KOPT-K1 (cell line): Measurements from ENCODE around the gene BRD9.
A peak's percentile ranks its signal among the peaks of the same experiment; 100 is the strongest.
"Not testable (repeated sequence)": the region's sequence is repeated elsewhere in the genome, so short reads cannot be mapped to it uniquely, and the experiment has no call there.

ENCODE experiments used
- H3K27ac ChIP-seq: fragments of 200-600 bp; sonication (generic); 2 replicates; pipeline ENCODE4 v1.5.1; 2016; ENCODE audit warnings: antibody characterized with exemption, mild to moderate bottlenecking, low read depth, low read length; ENCODE audit not compliant: poor library complexity, severe bottlenecking
- H3K36me3 ChIP-seq: fragments of 200-600 bp; sonication (generic); 2 replicates; pipeline ENCODE4 v1.5.1; 2017; ENCODE audit warnings: antibody characterized with exemption, mild to moderate bottlenecking, low read length, moderate library complexity; ENCODE audit not compliant: insufficient read depth
- H3K9me3 ChIP-seq: fragments of 200-600 bp; sonication (generic); 2 replicates; pipeline ENCODE4 v1.5.1; 2017; ENCODE audit warnings: antibody characterized with exemption, low read length, mild to moderate bottlenecking; ENCODE audit not compliant: insufficient read depth, poor library complexity, severe bottlenecking

The BRD9 gene

DNA sequence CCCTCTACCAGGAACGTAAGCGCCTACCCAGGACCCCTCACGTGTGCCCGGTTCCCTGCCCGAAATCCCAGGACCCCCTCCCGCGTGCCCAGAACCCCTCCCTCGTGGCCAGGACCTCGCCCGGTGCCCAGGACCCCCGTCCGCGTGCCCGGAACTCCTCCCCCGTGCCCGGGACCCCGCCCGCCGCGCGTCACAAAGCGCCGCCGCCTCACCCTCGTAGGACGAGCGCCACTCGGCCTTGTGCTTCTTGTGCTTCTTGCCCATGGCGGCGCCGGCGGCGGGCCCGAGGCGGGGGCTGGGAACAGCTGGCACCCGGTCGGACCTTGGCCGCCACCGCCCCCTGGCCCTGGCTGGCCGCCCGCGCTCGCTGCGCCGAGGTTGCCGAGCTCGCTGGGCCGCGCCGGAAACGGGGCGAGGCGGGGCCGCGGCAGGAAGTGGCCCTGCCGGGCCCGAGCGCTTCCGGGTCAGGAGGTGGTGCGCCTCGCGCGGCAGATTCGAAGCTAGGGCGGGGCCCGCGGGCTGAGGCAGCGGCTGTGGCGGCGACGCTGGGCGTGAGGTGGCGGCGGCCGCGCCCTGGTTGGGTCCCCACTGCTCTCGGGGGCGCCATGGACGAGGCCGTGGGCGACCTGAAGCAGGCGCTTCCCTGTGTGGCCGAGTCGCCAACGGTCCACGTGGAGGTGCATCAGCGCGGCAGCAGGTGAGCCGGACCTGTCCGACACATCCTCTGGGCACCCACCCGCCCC lies at the start of gene BRD9, which contains the start of gene TRIP13:
Gene BRD9, minus strand, starts transcription at position 408 of the 743 bp plus-strand sequence. Its CDS starts 144 bp downstream, at position 264.
Gene TRIP13, plus strand, starts transcription at position 491 of the 743 bp plus-strand sequence. Its CDS starts 115 bp downstream, at position 606.
- peak within 1 kb of the TSS; percentile 94 for H3K27ac ChIP-seq
- H3K9me3 ChIP-seq: no peaks in the 10 kb centered on the region
- peaks cover 75% of the 10 kb centered on the region for H3K36me3 ChIP-seq

DNA sequence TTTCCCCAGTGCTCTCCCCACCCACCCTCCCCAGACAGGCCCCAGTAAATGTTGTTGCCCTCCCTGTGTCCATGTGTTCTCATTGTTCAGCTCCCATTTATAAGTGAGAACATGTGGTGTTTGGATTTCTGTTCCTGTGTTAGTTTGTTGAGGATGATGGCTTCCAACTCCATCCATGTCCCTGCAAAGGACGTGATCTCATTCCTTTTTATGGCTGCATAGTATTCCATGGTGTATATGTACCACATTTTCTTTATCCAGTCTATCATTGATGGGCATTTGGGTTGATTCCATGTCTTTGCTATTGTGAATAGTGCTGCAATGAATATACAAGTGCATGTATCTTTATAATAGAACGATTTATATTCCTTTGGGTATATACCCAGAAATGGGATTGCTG lies 48.1 kb upstream of the BRD9 start:
- not testable (repeated sequence) for H3K27ac ChIP-seq, H3K36me3 ChIP-seq, H3K9me3 ChIP-seq

DNA sequence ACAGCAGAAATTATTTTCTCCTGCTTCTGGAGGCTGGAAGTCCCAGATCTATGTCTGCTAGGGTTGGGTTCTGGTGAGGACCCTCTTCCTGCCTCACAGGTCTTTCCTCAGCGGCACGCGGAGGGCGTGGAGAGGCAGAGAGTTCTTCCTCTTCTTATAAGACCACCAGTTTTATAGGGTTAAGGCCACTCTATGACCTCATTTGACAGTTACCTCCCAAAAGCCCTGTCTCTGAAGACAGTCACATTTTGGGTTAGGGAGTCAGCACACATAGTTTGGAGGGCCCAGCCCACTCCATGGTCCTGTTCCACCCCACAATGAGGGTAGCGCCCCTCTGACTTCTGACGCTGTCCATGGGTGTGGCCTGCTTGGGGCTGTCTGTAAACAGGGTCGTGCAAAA lies 46.8 kb upstream of the BRD9 start:
- H3K27ac ChIP-seq: no peak overlapping the region
- H3K36me3 ChIP-seq: no peaks in the 10 kb centered on the region
- peaks cover 4% of the 10 kb centered on the region for H3K9me3 ChIP-seq

DNA sequence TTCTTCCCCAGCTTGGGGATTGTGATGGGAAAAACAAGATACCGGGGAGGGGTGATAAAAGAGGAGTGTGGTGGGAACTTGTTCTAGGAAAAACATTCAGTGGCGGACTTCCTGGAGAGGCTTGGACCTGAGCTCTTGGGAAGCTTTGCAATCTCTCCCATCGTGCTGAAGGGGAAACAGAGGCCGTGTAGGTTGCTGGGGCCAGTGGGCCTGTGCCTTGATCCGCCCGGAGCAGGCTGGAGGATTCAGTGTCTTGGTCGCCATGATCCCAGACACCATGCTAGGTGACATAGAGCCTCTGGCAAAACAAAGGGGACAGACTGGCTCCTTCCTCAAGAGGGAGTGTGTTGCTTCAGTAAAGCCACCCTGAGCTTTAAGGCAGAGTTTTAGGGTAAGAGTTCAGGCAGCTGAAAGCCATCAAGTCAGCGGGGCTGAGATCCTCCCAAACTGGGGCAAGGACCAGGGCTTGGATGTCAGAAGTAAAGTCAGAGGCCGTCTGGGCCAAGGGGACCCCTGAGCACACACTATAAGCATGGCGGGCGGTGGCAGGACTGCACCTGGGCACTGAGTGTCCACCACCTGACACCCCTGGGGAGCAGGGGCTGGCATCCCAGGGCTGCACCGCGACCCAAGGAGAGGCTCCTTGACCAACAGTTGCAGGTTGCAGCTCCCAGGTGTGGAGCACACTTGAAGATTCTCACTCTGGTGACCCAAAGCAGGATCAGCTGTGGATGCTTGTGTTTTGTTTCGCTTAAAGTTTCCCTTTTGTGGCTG lies 44.7 kb upstream of the BRD9 start:
- no peaks in the 10 kb centered on the region for H3K36me3 ChIP-seq
- H3K27ac ChIP-seq: no peak overlapping the region
- peaks cover 5% of the 10 kb centered on the region for H3K9me3 ChIP-seq

DNA sequence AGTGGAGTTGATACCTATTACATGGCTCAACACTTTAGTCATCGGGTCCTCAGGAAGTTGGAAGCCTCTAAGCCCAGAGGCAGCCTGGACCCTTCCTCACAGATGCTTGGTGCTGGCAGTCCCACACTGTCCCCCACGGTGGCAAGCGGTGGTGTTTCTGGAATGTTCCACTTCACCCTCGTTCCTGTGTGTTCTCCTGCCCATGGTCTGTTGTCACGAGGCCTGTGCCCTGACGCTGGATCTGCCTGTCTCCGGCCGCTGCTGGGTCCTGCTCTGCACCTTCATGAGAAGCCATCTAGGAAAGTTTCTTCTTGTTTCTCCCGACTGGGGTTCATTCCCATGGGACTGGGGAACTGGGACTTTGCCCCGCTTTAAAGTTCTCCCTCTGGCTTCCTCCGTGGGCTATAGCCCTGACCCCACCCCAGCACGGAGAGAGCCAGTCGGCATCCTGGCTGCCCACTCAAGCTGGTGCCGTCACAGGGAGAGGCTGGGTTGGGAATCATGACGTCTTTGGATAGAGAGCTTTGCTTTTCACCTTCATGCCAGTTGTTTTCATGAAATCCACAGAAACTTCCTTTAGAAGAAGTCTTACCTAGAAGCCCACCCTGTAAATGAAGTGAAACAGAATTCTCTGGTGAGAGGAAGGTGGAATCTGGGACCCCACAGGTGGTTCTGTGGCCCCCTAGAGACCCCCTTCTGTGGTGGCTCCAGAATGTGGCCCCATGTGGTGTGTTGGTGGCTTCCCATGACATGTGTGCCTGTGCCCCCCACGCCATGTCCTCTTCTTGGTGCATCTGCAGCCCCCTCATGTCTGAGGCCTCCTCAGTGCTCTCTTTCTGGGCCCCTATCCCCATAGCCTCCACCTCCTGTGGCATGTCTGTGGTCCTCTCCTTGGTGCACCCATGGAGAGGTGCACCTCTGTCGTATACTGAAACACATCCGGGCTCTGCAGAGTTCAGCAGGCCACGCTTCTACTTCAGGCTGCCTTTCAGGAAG lies 43.8 kb upstream of the BRD9 start:
- no peaks in the 10 kb centered on the region for H3K36me3 ChIP-seq
- H3K27ac ChIP-seq: no peak overlapping the region
- peaks cover 5% of the 10 kb centered on the region for H3K9me3 ChIP-seq

DNA sequence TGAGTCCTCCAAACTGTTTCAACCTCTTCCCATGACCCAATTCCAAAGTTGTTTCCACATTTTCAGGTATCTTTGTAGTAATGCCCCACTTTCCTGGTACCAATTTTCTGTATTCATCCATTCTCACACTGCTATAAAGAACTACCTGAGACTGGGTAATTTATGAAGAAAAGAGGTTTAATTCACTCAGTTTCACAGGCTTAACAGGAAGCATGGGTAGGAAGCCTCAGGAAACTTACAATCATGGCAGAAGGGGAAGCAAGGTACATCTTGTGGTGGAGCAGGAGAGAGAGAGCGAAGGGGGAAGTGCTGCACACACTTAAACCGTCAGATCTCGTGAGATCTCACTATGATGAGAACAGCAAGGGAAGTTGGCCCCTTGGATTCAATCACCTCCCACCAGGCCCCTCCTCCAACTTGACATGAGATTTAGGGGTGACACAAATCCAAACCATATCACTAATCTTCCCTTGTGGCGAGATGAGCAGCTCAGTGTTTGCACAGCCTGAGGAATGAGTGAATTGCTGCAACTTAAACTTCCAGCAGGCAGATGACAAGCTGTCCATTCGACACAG lies 43.0 kb upstream of the BRD9 start:
- H3K27ac ChIP-seq: no peak overlapping the region
- peaks cover 5% of the 10 kb centered on the region for H3K9me3 ChIP-seq
- H3K36me3 ChIP-seq: no peaks in the 10 kb centered on the region

DNA sequence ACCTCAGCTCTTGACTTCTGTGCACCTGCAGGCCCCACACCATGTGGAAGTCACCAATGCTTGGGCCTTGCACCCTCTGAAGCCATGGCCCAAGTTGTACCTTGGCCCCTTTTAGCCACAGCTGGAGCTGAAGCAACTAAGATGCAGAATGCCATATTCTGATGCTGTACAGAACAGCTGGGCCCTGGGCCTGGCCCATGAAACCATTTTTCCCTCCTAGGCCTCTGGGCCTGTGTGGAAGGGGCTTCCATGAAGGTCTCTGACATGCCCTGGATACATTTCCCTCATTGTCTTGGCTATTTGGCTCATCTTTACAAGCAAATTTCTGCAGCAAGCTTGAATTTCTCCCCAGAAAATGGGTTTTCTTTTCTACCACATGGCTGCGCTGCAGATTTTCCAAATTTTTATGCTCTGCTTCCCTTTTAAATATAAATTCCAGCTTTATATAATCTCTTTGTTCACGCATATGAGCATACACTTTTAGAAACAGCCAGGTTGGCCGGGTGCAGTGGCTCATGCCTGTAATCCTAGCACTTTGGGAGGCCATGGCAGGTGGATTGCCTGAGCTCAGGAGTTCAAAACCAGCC lies 41.9 kb upstream of the BRD9 start:
- H3K9me3 ChIP-seq, H3K27ac ChIP-seq, H3K36me3 ChIP-seq: not testable (repeated sequence)

DNA sequence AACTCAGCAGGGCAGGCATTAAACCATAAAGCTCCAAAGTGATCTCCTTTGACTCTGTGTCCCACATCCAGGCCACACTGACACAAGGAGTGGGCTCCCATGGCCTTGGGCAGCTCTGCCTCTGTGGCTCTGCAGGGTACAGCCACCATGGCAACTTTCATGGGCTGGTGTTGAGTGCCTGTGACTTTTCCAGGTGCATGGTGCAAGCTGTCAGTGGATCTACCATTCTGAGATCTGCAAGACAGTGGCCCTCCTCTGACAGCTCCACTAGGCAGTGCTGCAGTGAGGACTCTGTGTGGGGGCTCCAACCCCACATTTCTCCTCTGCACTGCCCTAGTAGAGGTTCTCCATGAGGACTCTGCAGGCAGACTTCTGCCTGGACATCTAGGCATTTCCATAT lies 41.4 kb upstream of the BRD9 start:
- H3K27ac ChIP-seq, H3K9me3 ChIP-seq, H3K36me3 ChIP-seq: not testable (repeated sequence)

DNA sequence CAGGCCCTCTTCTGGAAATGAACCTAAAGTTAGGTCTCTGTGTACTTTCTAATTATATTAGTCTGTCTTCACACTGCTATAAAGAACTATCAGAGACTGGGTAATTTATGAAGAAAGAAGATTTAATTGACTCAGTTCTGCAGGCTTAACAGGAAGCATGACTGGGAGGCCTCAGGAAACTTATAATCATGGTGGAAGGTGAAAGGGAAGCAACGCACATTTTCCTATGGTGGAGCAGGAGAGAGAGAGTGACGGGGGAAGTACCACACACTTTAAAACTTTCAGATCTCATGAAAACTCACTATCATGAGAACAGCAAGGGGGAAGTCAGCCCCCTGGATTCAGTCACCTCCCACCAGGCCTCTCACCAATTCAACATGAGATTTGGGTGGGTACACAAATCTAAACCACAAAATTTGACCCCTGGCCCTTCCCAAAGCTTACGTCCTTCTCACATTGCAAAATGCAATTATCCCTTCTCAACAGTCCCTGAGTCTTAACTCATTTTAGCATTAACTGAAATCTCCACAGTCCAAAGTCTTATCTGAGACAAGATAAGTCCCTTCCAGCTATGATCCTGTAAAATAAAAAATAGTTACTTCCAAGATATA lies 40.8 kb upstream of the BRD9 start:
- H3K9me3 ChIP-seq: peaks cover 5% of the 10 kb centered on the region
- no peak overlapping the region for H3K27ac ChIP-seq
- H3K36me3 ChIP-seq: no peaks in the 10 kb centered on the region

DNA sequence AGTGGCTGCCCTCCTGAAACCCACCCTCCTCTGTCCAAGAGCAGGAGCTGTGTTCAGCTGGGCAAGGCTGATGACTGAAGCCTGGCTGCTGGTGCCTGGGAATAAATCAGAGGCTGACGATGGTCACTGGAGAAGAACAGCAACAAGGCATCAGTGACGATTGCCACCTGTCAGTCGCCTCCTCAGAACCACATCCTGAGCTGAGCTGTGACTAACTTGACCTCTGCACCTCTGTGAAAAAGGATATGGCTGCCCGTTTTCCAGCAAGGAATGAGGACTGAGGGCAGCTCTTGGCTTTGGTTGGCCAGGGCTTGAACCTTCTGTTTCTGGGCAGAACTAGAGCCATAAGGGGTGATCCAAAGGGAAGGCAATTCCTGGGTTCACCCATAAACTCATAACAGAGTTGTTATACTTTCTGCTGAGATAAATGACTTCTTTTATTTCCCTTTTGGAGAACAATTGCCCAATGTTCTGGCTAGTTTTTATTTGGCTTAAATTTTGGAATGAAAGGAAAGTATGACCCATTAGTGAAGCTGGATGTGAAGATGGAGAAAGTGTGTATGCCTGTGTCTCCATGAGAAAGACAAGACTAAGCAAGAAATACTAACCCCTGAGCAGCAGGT lies 40.1 kb upstream of the BRD9 start:
- H3K27ac ChIP-seq: no peak overlapping the region
- H3K36me3 ChIP-seq: no peaks in the 10 kb centered on the region
- H3K9me3 ChIP-seq: peaks cover 5% of the 10 kb centered on the region

DNA sequence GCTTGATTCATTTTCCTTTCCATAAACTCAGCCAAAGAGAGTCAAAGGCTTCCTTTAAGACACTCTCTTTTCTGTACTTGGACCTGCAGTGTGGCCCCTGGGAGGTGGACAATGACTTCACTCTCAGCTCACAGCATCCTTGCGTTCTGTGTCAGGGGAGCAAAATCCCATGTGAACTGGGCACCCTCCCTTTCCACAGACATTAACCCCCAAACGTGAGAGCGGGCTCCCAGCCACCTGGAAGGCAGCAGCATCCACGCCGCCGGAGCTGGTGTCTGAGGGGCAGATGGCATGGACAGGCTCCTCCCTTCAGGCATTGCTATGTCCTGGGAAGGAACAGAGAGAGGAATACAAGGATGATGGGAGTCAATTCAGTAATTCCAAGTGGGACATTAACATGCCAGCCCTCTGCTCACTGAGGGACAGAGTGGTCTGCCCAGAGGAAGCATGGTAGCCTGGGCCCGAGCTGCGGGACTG lies 39.6 kb upstream of the BRD9 start:
- peaks cover 5% of the 10 kb centered on the region for H3K9me3 ChIP-seq
- H3K36me3 ChIP-seq: no peaks in the 10 kb centered on the region
- H3K27ac ChIP-seq: no peak overlapping the region

DNA sequence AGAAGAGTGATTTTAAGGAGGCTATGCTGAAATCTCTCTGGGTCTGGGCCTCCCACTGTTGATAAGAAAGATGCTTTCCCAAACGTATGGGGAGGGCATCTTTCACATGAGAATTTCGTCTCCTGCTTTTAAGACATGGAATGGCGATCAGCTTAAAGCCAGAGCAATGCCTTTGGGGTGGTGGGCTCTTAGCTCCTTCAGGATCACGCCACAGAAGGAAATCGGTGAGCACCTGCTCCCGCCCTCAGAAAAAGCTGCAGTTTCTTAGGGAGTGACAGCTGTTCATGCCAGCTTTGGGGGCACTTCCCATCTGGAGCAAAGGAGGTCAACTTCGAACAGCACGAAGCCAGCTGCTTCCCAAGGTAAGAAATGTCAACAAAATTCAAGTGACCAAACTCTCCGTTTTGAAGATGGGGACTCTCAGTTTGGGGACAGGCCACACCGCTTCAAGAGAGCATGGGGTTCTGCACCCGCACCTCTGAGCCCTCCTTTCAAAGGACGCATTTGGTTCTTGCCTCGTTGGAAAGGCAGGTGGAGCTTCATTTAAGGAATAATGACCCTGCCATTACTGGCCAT lies 39.1 kb upstream of the BRD9 start:
- H3K27ac ChIP-seq: no peak overlapping the region
- no peaks in the 10 kb centered on the region for H3K36me3 ChIP-seq

DNA sequence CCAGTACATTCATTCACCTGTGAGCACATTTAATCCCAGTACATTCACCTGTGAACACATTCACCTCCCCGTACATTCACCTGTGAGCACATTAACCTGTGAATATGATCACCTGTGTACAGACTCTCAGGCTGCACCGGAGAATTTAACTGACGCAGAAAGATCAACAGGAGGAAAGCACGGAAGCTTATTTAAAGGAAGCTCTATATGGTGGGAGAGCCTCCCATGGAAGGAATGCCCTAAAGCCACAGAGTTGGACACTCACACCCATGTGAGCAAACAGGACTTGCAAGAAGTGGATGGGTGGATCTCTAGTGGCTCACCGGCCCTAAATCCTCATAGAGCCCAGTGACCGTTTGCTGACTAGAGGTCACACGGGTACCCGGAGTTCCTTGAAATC lies 38.3 kb upstream of the BRD9 start:
- peaks cover 5% of the 10 kb centered on the region for H3K9me3 ChIP-seq
- H3K27ac ChIP-seq: no peak overlapping the region
- H3K36me3 ChIP-seq: no peaks in the 10 kb centered on the region

More for the DNA sequence above, 39.1 kb upstream of the BRD9 start:
- peaks cover 5% of the 10 kb centered on the region for H3K9me3 ChIP-seq
